Ovary (tissue), 9 donors: ENCODE measurements around the gene COX6A2. TPM values are rescaled to one million over a fixed set of nuclear protein-coding genes. Genes with fewer than 3 reads are reported as not detected.

ENCODE experiments used
- DNase-seq, 5 donors: peaks; one replicate each; pipeline ENCODE4 v3.0.0-alpha.2; 2019 to 2020
- H3K27ac ChIP-seq, 2 donors: fragments of 200-600 bp; one replicate each; pipeline versions ENCODE4 v1.5.1 to v1.8.0; 2019 to 2022
- H3K27me3 ChIP-seq: fragments of 200-600 bp; one replicate; pipeline ENCODE4 v1.8.0; 2022
- H3K36me3 ChIP-seq: fragments of 200-600 bp; sonication (generic); one replicate; pipeline ENCODE4 v1.5.1; 2019
- H3K4me1 ChIP-seq: one replicate; pipeline ENCODE4 v1.8.1; 2013; ENCODE audit warnings: mild to moderate bottlenecking, moderate library complexity; ENCODE audit not compliant: insufficient read depth
- H3K4me3 ChIP-seq: fragments of 200-600 bp; sonication (generic); one replicate; pipeline ENCODE4 v1.5.1; 2017
- H3K9me3 ChIP-seq, 2 donors: fragments of 200-600 bp in 1 of 2; sonication (generic) in 1 of 2; one replicate each; pipeline versions ENCODE4 v1.5.1 to v1.8.1; 2013 to 2019; ENCODE audit warnings: mild to moderate bottlenecking in 1 of 2, moderate library complexity in 1 of 2
- EP300 ChIP-seq: sonication (generic); formaldehyde crosslinking; IDR thresholded peaks from one replicate; pipeline ENCODE4 v1.6.1; 2017; ENCODE audit warnings: antibody characterized with exemption
- POLR2A ChIP-seq: fragments of 450-650 bp; IDR thresholded peaks from one replicate; pipeline ENCODE4 v1.6.1; 2017; ENCODE audit warnings: antibody characterized with exemption, mild to moderate bottlenecking, moderate library complexity
- WGBS, 3 donors: extraction: QIAGEN DNeasy Blood & Tissue Kit in 1 of 3; methylation state at CpG; one replicate each; pipeline versions ENCODE4 v1.1.5 to v1.1.7; 2013 to 2017; 5-methylcytosine and 5-hydroxymethylcytosine counted together
- intact Hi-C, 4 donors: fragments of 100-400 bp; cut with DNase I; formaldehyde crosslinking; loops; one replicate each; pipeline versions ENCODE4 v1.11.0 to v1.15.1; 2022 to 2023
- polyA plus RNA-seq, 2 donors: library from polyadenylated mRNA; stranded (reverse); fragments of 200-250 nt in 1 of 2; fragments of 350-450 nt in 1 of 2; fragmentation: Illumina TruSeq in 1 of 2; extraction: RNeasy Lipid Tissue Mini Kit (QIAGEN cat#74804) in 1 of 2; gene quantifications; one replicate each; pipeline ENCODE4 v1.2.3, GENCODE V29; 2013 to 2014
- total RNA-seq, 7 donors: library from RNA; depleted of rRNA in 2 of 7; stranded (reverse); fragments of >200 nt in 2 of 7; fragmentation: NEBNext Ultra II Directional in 3 of 7; extraction: Animal tissue kit (Norgen Biotek cat#: 25700) in 3 of 7; gene quantifications; one replicate each; pipeline versions ENCODE4 v1.1.0 to v1.2.4, GENCODE V29; 2016 to 2023
- TF ChIP-seq, protein P1 (sequence below), 3 donors: fragments of 450-650 bp in 2 of 3; fragments of 200-600 bp in 1 of 3; IDR thresholded peaks; one replicate each; pipeline versions ENCODE4 v1.5.1 to v1.8.0; 2016 to 2022; ENCODE audit warnings: antibody characterized with exemption in 3 of 3, mild to moderate bottlenecking in 1 of 3
- donor health status: DM: no; HTN: no; CAD: no; lungs with moderate emphysema.
- donor health status: DM: no; HTN: no; CAD: no.
- donor health status: Bipolar disorder and iron deficiency.
- donor health status: DM: yes; HTN: yes; CAD: no.
- donor health status: DM: no; HTN: no; CAD: no.
- donor health status: DM: yes; HTN: yes; CAD: no.

The COX6A2 gene
- total and polyA plus RNA-seq, 9 donors = 1.2 TPM; not detected in 8

DNA sequence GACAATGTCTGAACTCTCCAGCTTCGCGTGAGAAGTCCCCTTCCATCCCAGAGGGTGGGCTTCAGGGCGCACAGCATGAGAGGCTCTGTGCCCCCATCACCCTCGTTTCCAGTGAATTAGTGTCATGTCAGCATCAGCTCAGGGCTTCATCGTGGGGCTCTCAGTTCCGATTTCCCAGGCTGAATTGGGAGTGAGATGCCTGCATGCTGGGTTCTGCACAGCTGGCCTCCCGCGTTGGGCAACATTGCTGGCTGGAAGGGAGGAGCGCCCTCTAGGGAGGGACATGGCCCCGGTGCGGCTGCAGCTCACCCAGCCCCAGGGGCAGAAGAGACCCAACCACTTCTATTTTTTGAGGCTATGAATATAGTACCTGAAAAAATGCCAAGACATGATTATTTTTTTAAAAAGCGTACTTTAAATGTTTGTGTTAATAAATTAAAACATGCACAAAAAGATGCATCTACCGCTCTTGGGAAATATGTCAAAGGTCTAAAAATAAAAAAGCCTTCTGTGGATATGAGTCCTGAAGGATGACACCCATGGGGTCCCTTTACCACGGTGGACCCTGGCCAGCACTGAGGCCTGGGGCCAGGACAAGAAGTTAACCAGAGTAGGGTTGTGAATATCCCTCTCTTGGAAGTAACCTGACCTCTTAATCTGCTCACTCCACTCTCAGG, 45.5 kb downstream of the COX6A2 start:
- peak in 2 of 5 donors; percentile 25 to 55 for DNase-seq
- H3K4me1 ChIP-seq = no peaks in the 10 kb centered on the region
- TF ChIP-seq EP300 (no peak), POLR2A (no peak)
- TF ChIP-seq, protein P1, sequence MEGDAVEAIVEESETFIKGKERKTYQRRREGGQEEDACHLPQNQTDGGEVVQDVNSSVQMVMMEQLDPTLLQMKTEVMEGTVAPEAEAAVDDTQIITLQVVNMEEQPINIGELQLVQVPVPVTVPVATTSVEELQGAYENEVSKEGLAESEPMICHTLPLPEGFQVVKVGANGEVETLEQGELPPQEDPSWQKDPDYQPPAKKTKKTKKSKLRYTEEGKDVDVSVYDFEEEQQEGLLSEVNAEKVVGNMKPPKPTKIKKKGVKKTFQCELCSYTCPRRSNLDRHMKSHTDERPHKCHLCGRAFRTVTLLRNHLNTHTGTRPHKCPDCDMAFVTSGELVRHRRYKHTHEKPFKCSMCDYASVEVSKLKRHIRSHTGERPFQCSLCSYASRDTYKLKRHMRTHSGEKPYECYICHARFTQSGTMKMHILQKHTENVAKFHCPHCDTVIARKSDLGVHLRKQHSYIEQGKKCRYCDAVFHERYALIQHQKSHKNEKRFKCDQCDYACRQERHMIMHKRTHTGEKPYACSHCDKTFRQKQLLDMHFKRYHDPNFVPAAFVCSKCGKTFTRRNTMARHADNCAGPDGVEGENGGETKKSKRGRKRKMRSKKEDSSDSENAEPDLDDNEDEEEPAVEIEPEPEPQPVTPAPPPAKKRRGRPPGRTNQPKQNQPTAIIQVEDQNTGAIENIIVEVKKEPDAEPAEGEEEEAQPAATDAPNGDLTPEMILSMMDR (IDR thresholded peaks at IDR 0.05) = no peak
- 20 to 21% (median 20%) methylated on average over 14 of the region's 14 CpGs for WGBS, 3 donors
- no peaks in the 10 kb centered on the region for H3K36me3 ChIP-seq
- no peak overlapping the region for H3K4me3 ChIP-seq
- no peaks in the 10 kb centered on the region for H3K27me3 ChIP-seq
- no peaks in the 10 kb centered on the region for H3K9me3 ChIP-seq
- intact Hi-C loops = no loop called here
- no peak overlapping the region for H3K27ac ChIP-seq

GRCh38 chr16:31380201-31380600, 48.0 kb downstream of the COX6A2 start:
- no peaks in the 10 kb centered on the region for H3K27me3 ChIP-seq
- intact Hi-C loops = no loop called here
- no peak overlapping the region for H3K4me3 ChIP-seq
- no peak for DNase-seq
- H3K27ac ChIP-seq = no peak overlapping the region
- peaks cover 0 to 1% of the 10 kb centered on the region in 2 donors for H3K9me3 ChIP-seq
- TF ChIP-seq, protein P1 (IDR thresholded peaks at IDR 0.05) = no peak
- TF ChIP-seq POLR2A (no peak), EP300 (no peak)
- H3K4me1 ChIP-seq = no peaks in the 10 kb centered on the region
- WGBS, 3 donors = 65 to 77% (median 68%) methylated on average over 12 of the region's 12 CpGs
- H3K36me3 ChIP-seq = no peaks in the 10 kb centered on the region

Other genes with a start within 250 kb of the COX6A2 start
- gene FUS, start 248.2 kb downstream of the COX6A2 start, total RNA-seq = 100 to 1,000 TPM in 5 of 7 donors, 10 to 100 TPM in 2; 62.2 to 436 (median 355) TPM
- gene FUS, start 248.2 kb downstream of the COX6A2 start, polyA plus RNA-seq = 100 to 1,000 TPM; 309 to 469 TPM
- gene PYCARD, start 225.6 kb downstream of the COX6A2 start, total RNA-seq = 10 to 100 TPM in 6 of 7 donors, 1 to 10 TPM in 1; 9.4 to 35.8 (median 20.2) TPM
- 10 to 100 TPM in 1 of 2 donors, 1 to 10 TPM in 1; 1.8 to 28.1 TPM for gene PYCARD, start 225.6 kb downstream of the COX6A2 start, polyA plus RNA-seq
- under 1 TPM in 3 of 7 donors, not detected in 4; 0.05 to 0.11 (median 0.07) TPM for gene TRIM72, start 214.2 kb downstream of the COX6A2 start, total RNA-seq
- gene TRIM72, start 214.2 kb downstream of the COX6A2 start, polyA plus RNA-seq = under 1 TPM in 1 of 2 donors, not detected in 1; 0.01 TPM
- not detected for gene PYDC1, start 211.2 kb downstream of the COX6A2 start, total RNA-seq
- not detected for gene PYDC1, start 211.2 kb downstream of the COX6A2 start, polyA plus RNA-seq
- gene ITGAM, start 168.4 kb downstream of the COX6A2 start, total RNA-seq = 1 to 10 TPM; 2.3 to 8.2 (median 4.1) TPM
- 1 to 10 TPM; 1.7 to 6.8 TPM for gene ITGAM, start 168.4 kb downstream of the COX6A2 start, polyA plus RNA-seq
- gene ITGAX, start 73.2 kb downstream of the COX6A2 start, total RNA-seq = 10 to 100 TPM in 1 of 7 donors, 1 to 10 TPM in 5, under 1 TPM in 1; 0.83 to 13.9 (median 2.0) TPM
- 1 to 10 TPM in 1 of 2 donors, under 1 TPM in 1; 0.56 to 3.5 TPM for gene ITGAX, start 73.2 kb downstream of the COX6A2 start, polyA plus RNA-seq
- gene ITGAD, start 35.0 kb downstream of the COX6A2 start, total RNA-seq = under 1 TPM in 2 of 7 donors, not detected in 5; 0.10 to 0.15 TPM
- 1 to 10 TPM in 1 of 2 donors, under 1 TPM in 1; 0.05 to 2.7 TPM for gene ITGAD, start 35.0 kb downstream of the COX6A2 start, polyA plus RNA-seq
- 1 to 10 TPM; 2.1 to 5.0 (median 4.2) TPM for gene ZNF843, start 14.4 kb upstream of the COX6A2 start, total RNA-seq
- 1 to 10 TPM; 2.2 to 2.8 TPM for gene ZNF843, start 14.4 kb upstream of the COX6A2 start, polyA plus RNA-seq
- 10 to 100 TPM in 5 of 7 donors, 1 to 10 TPM in 2; 8.1 to 16.1 (median 11.0) TPM for gene ARMC5, start 31.1 kb upstream of the COX6A2 start, total RNA-seq
- gene ARMC5, start 31.1 kb upstream of the COX6A2 start, polyA plus RNA-seq = 10 to 100 TPM in 1 of 2 donors, 1 to 10 TPM in 1; 2.2 to 11.4 TPM
- 100 to 1,000 TPM in 5 of 7 donors, 10 to 100 TPM in 2; 38.0 to 216 (median 156) TPM for gene TGFB1I1, start 43.8 kb upstream of the COX6A2 start, total RNA-seq
- gene TGFB1I1, start 43.8 kb upstream of the COX6A2 start, polyA plus RNA-seq = 10 to 100 TPM; 78.5 to 82.2 TPM
- under 1 TPM; 0.13 to 0.81 (median 0.38) TPM for gene SLC5A2, start 54.8 kb upstream of the COX6A2 start, total RNA-seq
- gene SLC5A2, start 54.8 kb upstream of the COX6A2 start, polyA plus RNA-seq = 1 to 10 TPM in 1 of 2 donors, not detected in 1; 1.7 TPM
- 10 to 100 TPM; 59.0 to 98.4 (median 91.2) TPM for gene RUSF1, start 80.0 kb upstream of the COX6A2 start, total RNA-seq
- 10 to 100 TPM; 39.8 to 91.9 TPM for gene RUSF1, start 80.0 kb upstream of the COX6A2 start, polyA plus RNA-seq
- gene AHSP, start 99.5 kb upstream of the COX6A2 start, total RNA-seq = not detected
- gene AHSP, start 99.5 kb upstream of the COX6A2 start, polyA plus RNA-seq = not detected